Body of pancreas (tissue), 4 donors: Measurements from ENCODE around the gene CHSY3. TPM values are rescaled to one million over a fixed set of nuclear protein-coding genes. Genes with fewer than 3 reads are reported as not detected.

ENCODE experiments used
- ATAC-seq: fragments of 150-250 bp; one replicate; pipeline ENCODE4 v1.9.1; 2016
- DNase-seq, 4 donors: peaks; one replicate each; pipeline ENCODE4 v3.0.0-alpha.2; 2019
- H3K27ac ChIP-seq, 4 donors: fragments of 200-600 bp; sonication (generic); 1 replicate in 3 of 4; 2 replicates in 1 of 4; pipeline versions ENCODE4 v1.5.1 to v1.6.1; 2016 to 2019; ENCODE audit warnings: mild to moderate bottlenecking in 1 of 4, mixed read lengths in 1 of 4, moderate library complexity in 1 of 4
- H3K27me3 ChIP-seq, 2 donors: fragments of 200-600 bp; sonication (generic); one replicate each; pipeline ENCODE4 v1.6.0; 2016; ENCODE audit warnings: mild to moderate bottlenecking in 1 of 2
- H3K36me3 ChIP-seq, 2 donors: fragments of 200-600 bp; sonication (generic); replicated peaks in 1 of 2; 2 replicates each; pipeline ENCODE4 v1.5.1; 2016; ENCODE audit warnings: low read depth in 2 of 2; ENCODE audit not compliant: insufficient read depth in 1 of 2
- H3K4me1 ChIP-seq: fragments of 200-600 bp; sonication (generic); one replicate; pipeline ENCODE4 v1.6.0; 2016
- H3K4me3 ChIP-seq, 2 donors: fragments of 200-600 bp; sonication (generic); 1 replicate in 1 of 2; 2 replicates in 1 of 2; pipeline ENCODE4 v1.5.1; 2016 to 2019
- H3K9me3 ChIP-seq, 3 donors: fragments of 200-600 bp; sonication (generic); 1 replicate in 2 of 3; 2 replicates in 1 of 3; pipeline ENCODE4 v1.5.1; 2016
- POLR2A ChIP-seq, 3 donors: fragments of 450-650 bp; IDR thresholded peaks; one replicate each; pipeline ENCODE4 v1.6.1; 2016; ENCODE audit warnings: antibody characterized with exemption in 3 of 3, mild to moderate bottlenecking in 2 of 3
- WGBS, 2 donors: methylation state at CpG; one replicate each; pipeline ENCODE4 v1.1.5; 2017; 5-methylcytosine and 5-hydroxymethylcytosine counted together
- intact Hi-C: fragments of 100-400 bp; cut with DNase I; formaldehyde crosslinking; loops from one replicate; pipeline ENCODE4 v1.15.1; 2023
- total RNA-seq, 2 donors: library from RNA; depleted of rRNA; stranded (reverse); fragments of >200 nt; gene quantifications; one replicate each; pipeline ENCODE4 v1.1.0, GENCODE V29; 2016
- TF ChIP-seq, protein P1 (sequence below), 7 experiments: fragments of 450-650 bp in 4 of 7; fragments of 200-600 bp in 3 of 7; sonication (generic) in 3 of 7; IDR thresholded peaks; one replicate each; pipeline ENCODE4 v1.5.1; 2016 to 2019; ENCODE audit warnings: antibody characterized with exemption in 7 of 7

CHSY3 gene
- total RNA-seq, 2 donors from 2014 or later, result 3.3 to 6.5 TPM

GRCh38 chr5:129899454-129899853, 4.8 kb upstream of the CHSY3 start:
- Histone ChIP-seq H3K27me3 (no peaks in the 10 kb centered on the region), H3K36me3 (no peaks in the 10 kb centered on the region), H3K9me3 (no peaks in the 10 kb centered on the region), H3K4me3 (no peak overlapping the region), H3K4me1 (peaks cover 6% of the 10 kb centered on the region), H3K27ac (no peak overlapping the region)
- TF ChIP-seq, protein P1, sequence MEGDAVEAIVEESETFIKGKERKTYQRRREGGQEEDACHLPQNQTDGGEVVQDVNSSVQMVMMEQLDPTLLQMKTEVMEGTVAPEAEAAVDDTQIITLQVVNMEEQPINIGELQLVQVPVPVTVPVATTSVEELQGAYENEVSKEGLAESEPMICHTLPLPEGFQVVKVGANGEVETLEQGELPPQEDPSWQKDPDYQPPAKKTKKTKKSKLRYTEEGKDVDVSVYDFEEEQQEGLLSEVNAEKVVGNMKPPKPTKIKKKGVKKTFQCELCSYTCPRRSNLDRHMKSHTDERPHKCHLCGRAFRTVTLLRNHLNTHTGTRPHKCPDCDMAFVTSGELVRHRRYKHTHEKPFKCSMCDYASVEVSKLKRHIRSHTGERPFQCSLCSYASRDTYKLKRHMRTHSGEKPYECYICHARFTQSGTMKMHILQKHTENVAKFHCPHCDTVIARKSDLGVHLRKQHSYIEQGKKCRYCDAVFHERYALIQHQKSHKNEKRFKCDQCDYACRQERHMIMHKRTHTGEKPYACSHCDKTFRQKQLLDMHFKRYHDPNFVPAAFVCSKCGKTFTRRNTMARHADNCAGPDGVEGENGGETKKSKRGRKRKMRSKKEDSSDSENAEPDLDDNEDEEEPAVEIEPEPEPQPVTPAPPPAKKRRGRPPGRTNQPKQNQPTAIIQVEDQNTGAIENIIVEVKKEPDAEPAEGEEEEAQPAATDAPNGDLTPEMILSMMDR (IDR thresholded peaks at IDR 0.05), result peak in 5 of 7 experiments; percentile 25 to 41 (median 34)
- TF ChIP-seq POLR2A (IDR thresholded peaks at IDR 0.05), result no peak
- DNase-seq (no peak), ATAC-seq (no peak)
- intact Hi-C loops, result no loop called here

GRCh38 chr5:129902816-129903215, 1.4 kb upstream of the CHSY3 start:
- Histone ChIP-seq H3K27me3 (peaks cover 0 to 16% of the 10 kb centered on the region in 2 donors), H3K4me3 (no peak overlapping the region), H3K9me3 (no peaks in the 10 kb centered on the region), H3K27ac (no peak overlapping the region), H3K4me1 (peaks cover 27% of the 10 kb centered on the region), H3K36me3 (no peaks in the 10 kb centered on the region)
- intact Hi-C loops, result no loop called here
- DNase-seq, result no peak
- 88 to 89% methylated on average over 6 of the region's 6 CpGs for WGBS, 2 donors
- TF ChIP-seq POLR2A (IDR thresholded peaks at IDR 0.05), result no peak
- TF ChIP-seq, protein P1 (IDR thresholded peaks at IDR 0.05), result no peak
- no peak for ATAC-seq

DNA sequence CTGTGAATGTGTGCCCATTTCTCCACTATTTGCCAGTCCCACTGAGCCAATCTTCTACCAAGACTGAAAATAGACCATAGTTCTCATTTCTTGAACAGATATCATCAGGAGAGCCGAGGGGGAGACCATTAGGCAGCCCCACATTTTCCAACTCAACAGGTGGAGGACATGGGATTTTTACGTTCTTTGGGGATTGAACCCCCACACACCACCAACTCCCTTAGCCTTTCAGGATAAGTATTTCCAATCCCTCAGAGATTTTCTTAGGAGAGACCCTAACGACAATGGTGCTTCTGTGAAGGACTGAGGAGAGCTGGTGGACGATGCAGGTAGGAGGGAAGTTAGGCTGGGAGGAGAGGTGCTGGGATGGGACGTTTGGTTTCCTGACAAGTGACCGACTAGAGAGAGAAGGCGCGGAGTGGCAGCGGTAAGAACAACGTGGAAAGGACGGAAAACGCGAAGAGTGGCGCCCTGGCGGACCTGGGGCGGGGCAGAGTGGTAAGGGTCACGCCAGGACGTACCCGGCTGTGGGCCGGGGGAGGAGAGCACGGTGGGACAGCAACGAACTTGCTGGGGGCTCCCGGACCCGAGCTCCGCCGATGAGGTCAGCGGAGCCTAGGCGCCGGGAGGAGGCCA, 681 bp upstream of the CHSY3 start:
- TF ChIP-seq, protein P1 (IDR thresholded peaks at IDR 0.05), result no peak
- TF ChIP-seq POLR2A (IDR thresholded peaks at IDR 0.05), result no peak
- 4 to 7% methylated on average over 29 of the region's 29 CpGs for WGBS, 2 donors
- Histone ChIP-seq H3K27me3 (peaks cover 0 to 16% of the 10 kb centered on the region in 2 donors), H3K4me1 (peaks cover 27% of the 10 kb centered on the region), H3K4me3 (peak overlapping the region; percentile 56 to 57), H3K36me3 (no peaks in the 10 kb centered on the region), H3K9me3 (no peaks in the 10 kb centered on the region), H3K27ac (peak overlapping the region in 3 of 4 donors; percentile 49 to 62 (median 61))
- ATAC-seq (peak; percentile 16), DNase-seq (peak in 1 of 4 donors; percentile 4)
- intact Hi-C loops, result no loop called here

DNA sequence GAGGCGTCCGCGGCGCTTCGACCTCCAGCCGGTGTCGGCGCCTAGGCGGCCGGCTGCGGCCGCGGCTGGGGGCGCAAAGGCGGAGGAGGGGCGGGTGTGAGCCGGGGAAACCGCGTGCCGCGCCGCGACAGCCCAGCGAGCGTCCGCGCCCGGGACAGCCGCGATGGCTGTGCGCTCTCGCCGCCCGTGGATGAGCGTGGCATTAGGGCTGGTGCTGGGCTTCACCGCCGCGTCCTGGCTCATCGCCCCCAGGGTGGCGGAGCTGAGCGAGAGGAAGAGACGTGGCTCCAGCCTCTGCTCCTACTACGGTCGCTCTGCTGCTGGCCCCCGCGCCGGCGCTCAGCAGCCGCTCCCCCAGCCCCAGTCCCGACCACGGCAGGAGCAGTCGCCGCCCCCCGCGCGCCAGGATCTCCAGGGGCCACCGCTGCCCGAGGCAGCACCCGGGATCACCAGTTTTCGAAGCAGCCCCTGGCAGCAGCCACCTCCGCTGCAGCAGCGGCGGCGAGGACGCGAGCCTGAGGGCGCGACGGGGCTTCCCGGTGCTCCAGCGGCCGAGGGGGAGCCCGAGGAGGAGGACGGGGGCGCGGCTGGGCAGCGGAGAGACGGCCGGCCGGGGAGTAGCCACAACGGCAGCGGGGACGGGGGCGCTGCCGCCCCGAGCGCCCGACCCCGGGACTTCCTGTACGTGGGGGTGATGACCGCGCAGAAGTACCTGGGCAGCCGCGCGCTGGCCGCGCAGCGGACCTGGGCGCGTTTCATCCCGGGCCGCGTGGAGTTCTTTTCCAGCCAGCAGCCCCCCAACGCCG, 605 bp downstream of the CHSY3 start:
- Histone ChIP-seq H3K4me1 (peaks cover 27% of the 10 kb centered on the region), H3K27me3 (peaks cover 0 to 16% of the 10 kb centered on the region in 2 donors), H3K4me3 (peak overlapping the region; percentile 56 to 57), H3K27ac (peak overlapping the region in 3 of 4 donors; percentile 49 to 62 (median 61)), H3K9me3 (no peaks in the 10 kb centered on the region), H3K36me3 (no peaks in the 10 kb centered on the region)
- DNase-seq (peak in 3 of 4 donors; percentile 15 to 28 (median 27)), ATAC-seq (peak; percentile 47)
- TF ChIP-seq, protein P1 (IDR thresholded peaks at IDR 0.05), result peak in 1 of 7 experiments; percentile 9
- TF ChIP-seq POLR2A (IDR thresholded peaks at IDR 0.05), result no peak
- WGBS, 2 donors, result 0 to 1% methylated on average over 9 to 86 of the region's 105 CpGs
- intact Hi-C loops, result no loop called here
